GM18861 (cell line): ENCODE results near the gene HOXC6.

Source experiments
- ATAC-seq: cut with Tn5 transposase; IDR thresholded peaks from one replicate; pipeline ENCODE4 v1.9.1; 2021; ENCODE audit not compliant: unreplicated experiment

The HOXC6 gene

DNA sequence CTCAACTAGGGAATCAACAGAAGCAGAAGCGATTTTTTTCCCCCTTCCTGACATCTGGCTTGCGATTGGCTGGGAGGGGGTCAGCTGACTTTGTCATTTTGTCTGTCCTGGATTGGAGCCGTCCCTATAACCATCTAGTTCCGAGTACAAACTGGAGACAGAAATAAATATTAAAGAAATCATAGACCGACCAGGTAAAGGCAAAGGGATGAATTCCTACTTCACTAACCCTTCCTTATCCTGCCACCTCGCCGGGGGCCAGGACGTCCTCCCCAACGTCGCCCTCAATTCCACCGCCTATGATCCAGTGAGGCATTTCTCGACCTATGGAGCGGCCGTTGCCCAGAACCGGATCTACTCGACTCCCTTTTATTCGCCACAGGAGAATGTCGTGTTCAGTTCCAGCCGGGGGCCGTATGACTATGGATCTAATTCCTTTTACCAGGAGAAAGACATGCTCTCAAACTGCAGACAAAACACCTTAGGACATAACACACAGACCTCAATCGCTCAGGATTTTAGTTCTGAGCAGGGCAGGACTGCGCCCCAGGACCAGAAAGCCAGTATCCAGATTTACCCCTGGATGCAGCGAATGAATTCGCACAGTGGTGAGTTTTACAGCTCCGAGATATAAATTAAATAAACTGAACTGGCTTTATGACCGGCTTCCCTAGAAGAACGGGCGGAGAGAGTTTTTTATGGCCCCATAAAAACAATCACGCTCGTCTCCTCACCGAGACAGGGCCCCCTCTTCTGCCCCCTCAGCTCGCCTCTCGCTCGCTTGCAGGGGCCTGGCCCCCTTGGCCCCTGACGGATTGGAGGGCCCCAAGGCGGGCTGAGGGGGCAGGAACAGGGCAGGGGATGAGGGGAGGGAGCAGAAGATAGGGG is at the start of gene HOXC6:
Gene HOXC6 (plus strand): TSS at position 127 of the 888 bp plus-strand sequence. CDS start 82 bp downstream, at position 209.
- no peak for ATAC-seq

DNA sequence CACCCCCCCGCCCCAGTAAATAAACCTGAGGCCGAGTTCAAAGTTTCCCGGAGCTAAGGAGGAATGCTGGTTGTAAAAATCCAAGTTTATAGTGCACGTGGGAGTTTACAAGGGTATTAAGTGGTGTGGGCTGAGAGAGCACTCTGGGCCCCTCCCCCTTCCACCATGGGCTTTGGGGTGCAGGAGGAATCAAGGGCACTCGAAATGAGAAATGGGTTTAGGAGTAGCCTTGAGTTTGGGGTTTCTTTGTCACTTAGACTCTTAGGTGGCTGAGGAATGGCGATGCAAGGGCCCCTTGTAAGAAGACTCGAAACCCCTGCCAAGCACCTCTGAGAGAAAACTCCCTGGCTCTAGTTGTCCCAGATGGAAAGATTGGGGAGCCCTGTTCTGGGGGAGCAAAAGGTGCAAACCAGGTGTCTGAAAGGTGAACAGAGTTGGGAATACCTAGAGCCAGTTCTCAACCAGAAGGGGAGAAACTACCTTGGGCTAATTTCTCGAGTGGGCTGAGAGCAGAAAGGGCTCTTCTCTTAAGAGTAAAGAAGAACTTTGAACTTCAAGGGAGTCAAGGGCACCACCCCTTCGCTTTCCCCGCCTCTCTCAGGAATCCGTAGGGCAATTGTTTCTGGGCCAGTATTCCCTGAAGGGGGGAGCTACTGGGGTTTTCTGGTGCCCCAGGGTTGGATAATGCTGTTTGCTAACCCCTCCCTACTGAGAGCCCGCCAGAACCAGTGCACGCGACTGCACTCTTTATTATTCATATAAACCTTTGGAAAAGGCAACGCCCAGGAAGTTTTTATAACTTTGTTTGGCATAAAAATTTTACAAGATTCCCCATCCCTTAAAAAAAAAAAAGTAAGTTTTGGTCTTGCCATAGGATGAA is 49.5 kb upstream of the HOXC6 start:
- no peak for ATAC-seq

DNA sequence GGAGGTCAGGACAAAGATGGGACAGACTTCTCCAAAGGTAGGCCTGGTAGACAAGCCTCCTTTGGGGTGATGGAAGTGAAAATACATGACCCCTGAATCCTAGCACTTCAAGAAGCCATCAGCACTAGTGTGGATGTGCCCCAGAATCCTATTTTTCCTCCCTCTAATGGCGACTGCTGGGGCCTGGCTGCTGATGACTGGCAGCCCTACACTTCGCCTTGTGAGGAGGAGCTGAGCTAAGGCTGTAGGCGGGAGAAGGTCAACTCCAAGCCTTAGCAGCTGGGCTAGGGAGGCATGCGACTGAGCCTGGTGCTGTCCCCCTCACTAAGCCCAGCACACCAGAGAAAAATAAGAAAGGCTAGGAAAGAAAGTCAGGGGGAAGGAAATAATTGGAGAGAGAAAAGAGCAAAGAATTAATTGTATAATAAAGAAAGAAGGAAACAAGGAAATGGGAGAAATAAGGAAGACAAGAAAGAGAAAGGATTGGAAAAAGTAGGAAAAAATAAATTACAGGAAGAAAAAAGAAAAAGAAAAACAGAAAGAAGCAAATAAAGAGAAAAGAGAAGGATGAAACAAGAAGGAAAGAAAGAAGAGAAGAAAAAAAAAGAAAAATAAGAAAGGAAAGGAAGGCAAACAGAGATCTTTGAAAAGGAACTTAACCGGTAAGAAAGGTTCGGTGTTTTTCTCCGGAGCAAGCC is 48.0 kb upstream of the HOXC6 start:
- ATAC-seq: no peak

DNA sequence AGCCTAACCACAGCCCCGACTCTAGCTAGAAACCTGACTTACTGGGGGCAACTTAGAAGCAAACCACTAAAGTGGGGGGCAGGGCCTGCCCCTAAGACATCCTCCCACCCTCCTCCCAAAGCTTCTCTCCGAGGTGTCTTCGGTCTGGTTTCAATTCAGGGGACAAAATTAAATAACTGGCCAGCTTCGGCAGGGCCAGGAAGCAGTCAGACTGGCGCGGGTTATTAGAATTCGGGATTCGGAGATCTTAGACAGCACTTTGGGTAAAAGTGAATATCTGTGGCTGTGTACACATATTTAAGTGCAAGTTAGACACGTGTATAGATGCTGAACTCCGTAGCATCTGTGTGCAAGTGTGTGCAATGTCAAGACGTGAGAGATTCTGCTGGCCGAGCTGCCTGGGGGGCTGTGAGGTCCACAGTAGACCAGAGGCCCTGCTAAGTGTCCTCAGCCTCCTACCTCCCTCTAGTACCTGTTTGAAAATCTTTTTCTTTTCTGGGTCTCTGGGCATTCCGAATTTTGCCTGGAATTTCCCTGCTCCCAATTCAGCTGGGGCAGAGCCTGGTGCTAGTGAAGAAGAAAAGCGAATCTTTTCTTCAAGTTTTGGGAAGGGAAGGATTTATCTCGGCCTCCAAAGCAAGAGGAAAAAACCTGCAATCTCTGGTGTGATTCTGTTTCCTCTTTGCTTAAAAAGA is 47.3 kb upstream of the HOXC6 start:
- no peak for ATAC-seq

DNA sequence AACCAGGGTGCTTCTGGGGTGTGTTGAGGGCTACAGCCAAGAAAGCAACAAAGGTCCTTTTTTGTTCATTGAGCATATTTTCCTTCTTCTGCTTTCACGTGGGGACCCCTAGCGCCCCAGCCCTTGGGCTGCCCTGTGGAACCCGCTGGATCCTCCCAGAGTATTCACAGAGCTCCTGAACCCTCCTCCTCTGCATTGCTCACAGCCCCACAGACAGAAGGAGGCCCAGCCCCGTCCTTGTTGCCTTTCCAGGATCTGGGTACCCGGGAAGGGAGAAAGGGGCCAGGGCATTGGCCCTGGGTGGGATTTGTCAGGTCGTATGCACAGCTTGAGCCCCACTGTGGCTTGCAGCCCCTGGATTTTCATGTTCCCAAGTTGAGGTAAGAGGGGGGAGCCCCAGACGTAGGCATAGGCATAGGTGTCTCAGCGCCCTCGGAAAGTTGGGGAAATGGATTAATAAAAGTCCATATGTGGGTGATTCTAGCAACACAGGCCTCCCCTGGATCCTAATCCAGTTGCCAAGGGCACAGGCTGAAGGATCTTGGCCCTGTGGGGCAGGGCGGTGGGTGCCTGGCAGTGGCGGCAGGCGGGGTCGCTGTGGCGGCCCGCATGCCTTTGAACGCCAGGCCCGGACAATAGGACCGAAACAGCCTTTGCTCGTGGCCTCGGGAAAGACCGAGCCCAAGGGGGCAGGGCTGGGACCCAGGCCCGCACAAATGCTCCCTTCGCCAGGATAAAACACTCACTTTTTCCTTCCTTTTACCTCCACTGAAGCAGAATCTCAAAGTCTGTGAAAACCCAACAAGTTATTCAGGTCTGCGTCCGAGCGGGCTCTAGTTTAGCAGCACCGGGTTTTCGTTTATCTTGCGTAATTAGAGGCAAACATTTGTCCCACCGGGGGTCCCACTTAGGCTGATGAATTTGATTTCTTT is 46.3 kb upstream of the HOXC6 start:
- ATAC-seq: no peak

DNA sequence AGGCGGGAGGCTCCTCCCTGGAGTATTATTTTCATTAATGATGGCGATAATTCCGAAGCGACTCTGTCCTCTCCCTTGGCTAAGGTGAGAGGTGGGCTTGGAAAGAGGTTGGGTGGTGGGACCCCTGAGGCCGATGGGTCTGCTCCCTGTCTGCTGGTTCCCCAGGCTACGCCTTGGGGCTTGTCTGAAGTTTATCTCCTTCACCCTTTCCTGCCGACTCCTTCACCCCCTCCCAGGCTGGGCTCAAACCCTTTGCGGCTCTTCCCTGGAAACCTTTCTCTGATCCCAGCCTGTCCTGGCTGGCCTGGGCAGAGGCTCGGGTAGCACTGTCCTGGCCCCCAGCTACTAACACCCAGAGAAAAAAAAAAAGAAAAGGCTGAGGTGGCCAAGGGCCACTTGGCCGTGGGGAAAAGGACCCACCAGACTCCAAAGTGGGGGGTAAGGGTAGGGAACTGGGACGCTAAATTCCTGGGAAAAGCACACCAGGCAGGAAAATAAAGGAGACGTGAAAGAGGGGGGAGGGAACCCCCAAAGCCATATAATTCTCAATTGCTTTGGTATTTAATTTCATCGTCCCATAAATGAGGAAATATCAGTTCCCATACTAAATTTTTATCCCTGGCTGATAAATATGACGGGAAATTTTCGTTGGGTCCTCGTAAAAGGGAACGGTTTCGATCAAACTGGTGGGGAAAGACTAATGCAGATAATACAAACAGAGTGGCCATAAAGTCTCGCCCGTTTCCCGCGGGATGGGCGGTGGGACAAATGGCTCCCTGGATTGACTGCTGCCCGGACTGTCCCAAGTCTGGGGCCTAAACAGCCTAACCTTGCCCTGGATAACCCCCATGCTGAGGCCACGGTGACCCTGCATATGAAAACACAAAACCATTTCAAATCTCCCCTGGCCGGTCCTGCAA is 45.3 kb upstream of the HOXC6 start:
- ATAC-seq: no peak

DNA sequence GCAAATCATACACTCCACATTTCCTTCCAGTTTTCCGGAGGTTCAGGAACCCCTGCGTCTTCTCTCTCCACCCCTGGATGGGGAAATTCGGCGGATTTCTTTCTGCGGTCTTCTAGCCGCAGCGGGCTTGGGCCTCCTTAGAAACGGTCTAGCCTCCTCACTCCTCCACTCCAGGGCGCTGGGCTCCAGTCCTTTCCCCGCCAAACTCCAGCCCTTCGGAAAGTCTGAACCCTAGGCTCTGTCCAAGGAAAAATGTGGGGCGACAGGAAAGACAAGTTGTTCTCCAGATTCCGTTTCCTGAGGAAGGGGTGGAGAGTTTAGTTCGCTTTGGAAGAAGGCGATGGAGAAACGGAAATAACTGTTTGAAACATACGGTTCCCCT is 44.7 kb upstream of the HOXC6 start:
- no peak for ATAC-seq

DNA sequence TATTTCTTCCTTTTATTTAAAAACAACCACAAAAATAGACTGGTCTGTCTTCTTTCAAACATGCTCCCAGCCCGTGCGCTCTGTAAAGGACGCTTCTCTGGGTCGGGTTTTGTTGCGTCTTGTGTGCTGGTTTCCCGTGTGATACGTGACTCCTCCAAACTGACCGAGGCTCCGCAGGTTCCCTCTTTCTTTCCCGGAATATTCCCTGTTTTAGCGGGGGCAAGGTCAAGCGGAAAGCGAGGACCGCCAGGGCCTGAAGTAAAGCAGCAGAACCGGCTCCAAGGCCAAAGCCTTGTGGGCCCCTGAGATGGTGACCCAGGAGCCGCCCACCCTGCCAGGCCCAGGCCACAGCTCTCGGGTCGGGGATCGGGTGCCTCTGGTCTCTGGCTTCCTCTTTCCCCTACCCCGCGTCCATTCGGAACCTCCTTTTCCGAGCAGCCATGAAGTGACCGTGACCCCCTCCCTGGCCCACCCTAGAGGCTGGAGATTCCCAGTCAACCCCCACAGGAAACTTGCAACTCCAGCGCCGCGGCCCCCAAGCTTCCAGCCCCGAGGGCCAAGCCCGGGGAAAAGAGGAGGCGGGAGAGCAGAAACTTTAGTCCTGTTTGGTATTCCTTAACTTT is 44.2 kb upstream of the HOXC6 start:
- no peak for ATAC-seq

DNA sequence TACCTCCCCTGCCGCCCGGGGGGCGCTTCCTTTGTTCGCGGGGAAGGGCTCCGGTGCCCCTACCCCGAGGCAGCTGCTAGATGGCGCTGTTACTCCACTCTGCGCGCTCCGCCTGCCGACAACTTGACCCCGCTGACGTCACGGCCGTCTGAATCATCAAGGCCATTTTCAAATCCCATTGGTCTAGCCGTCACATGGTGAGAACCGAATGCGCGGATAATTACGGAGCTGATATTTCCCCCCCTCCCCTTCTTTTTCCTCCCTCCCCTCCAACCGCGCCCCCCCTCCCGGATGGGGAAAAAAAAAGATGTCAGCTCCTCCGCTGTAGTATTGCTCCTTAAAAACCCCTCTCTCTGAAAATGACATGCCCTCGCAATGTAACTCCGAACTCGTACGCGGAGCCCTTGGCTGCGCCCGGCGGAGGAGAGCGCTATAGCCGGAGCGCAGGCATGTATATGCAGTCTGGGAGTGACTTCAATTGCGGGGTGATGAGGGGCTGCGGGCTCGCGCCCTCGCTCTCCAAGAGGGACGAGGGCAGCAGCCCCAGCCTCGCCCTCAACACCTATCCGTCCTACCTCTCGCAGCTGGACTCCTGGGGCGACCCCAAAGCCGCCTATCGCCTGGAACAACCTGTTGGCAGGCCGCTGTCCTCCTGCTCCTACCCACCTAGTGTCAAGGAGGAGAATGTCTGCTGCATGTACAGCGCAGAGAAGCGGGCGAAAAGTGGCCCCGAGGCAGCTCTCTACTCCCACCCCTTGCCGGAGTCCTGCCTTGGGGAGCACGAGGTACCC is 43.1 kb upstream of the HOXC6 start, which contains the start of gene HOXC10:
Gene HOXC10 (plus strand): TSS at position 246 of the 791 bp plus-strand sequence. CDS start 114 bp downstream, at position 360.
- no peak for ATAC-seq

DNA sequence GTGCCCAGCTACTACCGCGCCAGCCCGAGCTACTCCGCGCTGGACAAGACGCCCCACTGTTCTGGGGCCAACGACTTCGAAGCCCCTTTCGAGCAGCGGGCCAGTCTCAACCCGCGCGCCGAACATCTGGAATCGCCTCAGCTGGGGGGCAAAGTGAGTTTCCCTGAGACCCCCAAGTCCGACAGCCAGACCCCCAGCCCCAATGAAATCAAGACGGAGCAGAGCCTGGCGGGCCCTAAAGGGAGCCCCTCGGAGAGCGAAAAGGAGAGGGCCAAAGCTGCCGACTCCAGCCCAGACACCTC is 42.6 kb upstream of the HOXC6 start:
- ATAC-seq: no peak

DNA sequence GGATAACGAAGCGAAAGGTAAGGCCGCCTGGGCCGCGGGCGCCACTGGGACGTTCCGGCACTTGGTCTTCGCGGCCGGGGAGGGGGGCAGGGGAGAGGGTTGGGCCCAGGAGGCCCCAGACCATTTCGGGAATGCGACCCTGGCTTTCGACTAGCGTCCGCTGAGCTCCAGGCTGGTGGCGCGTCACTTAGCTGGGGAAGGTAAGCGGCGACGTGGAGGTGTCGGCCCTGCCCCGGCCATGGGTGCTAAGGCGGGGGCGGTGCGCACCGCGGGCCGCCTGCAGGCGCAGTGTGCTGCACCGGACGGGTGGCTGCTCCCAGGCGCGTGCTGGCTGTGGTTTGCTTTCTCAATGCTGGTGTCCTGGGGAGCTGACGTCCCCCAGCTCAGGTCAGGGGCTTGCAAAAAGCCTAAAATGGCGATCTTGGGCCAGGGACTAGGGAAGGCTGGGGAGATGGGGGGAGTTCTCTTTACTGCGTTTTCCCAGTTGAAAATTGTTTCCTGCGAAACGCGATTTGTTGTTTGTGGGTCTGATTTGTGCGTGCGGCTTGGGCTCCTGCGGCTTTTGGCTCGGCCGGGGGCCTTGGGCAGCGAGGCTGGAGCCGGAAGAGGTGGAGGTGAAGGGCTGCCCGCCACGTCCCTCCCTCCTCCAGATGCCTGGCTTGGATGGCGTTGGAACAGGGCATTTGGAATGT is 42.1 kb upstream of the HOXC6 start:
- no peak for ATAC-seq

DNA sequence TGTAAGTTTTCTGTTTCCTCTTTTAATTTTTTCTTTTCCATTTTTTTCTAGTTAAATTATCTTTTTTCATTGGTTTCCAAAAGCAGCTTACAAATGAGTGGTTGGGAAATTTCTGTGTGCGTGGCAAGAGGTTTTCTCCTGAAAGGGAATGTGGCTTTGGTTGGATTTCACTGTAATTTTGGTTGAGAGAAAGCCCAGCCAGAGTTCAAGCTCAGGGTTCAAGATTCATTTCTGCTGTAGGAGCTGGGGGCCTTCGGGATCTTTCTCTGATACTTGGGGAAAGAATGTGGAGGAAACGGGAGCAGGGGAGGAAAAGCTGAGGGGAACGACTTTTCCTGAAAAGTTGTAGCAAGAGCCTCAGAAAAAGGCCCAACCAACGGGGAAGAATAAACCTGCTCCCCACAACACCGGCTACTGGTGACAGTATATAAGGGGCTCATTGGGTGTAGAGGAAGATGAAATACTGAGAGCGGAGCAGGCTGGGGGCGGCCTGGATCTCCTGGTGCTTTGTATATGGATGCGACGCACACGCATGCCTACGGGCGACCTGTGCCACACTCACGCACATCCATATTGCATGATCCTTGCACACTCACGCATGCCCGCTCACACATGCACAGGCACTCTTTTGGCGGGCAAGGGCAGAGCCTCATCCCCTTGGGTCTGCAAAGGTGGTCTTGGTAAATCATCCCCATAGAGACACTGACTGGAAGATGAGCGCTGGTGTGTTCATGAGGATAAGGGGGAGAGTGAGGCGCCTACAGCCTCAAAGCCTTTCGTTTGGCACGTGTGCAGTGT is 41.4 kb upstream of the HOXC6 start:
- no peak for ATAC-seq

DNA sequence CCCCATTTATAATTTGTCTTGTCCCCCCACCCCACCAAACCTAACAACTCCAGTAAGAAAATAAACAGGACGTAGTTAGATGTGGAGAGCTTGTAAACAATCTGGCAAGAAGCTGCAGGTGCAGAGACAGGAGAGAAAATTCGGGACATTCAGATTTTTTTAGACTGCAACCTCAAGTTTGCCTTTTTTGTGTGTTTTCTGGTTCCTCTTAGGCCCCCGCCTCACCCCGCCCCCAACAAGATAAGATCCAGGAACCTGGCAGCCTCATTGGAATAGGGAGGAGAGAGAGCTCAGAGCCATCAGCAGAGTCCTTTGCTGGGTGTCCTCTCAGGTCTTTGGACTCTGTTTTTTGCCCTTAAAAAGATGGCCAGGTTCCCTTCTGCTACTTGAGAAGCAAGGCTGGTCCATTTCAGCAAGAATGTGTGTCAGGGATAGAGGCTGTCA is 40.4 kb upstream of the HOXC6 start:
- ATAC-seq: no peak

DNA sequence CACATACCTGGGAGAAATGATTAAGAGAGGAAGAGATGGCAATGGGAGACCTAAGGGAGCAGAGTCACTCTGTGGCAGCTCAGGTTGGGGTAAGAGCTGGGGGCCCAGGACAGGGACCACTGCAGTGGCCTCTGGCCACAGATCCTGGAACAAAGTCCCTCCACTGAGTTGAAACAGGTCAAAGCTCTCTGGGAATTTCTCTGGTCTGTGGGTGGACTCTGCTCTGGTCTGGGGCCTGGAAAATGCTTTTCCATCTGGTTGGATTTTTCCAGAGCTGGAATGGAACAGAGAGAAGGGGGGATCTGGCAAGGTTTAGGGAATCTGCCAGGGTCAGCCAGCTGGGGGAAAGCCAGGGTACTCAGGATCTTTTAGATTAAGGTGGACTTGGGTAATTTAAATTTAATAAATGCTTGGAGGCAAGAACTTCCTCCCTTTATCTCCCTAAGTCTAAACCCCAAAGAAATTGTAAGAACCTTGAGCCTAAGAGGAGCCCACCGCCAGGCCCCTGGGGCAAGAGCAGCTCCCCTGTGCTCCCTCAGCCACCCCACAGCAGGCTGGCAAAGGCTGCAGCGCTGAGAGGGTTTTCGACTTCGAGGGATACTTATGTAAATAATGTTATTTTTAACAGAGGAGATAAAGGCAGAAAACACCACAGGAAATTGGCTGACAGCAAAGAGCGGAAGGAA is 39.6 kb upstream of the HOXC6 start:
- ATAC-seq: no peak
